Fibroblast of the aortic adventitia (primary cell): ENCODE results near the gene EPHB1. TPM values are rescaled to one million over a fixed set of nuclear protein-coding genes. Genes with fewer than 3 reads are reported as not detected.
A peak's percentile ranks its signal among the peaks of the same experiment; 100 is the strongest.

Experiments
- DNase-seq: peaks from one replicate; pipeline ENCODE4 v3.0.0-alpha.2; 2010; ENCODE audit warnings: low read depth
- H3K4me3 ChIP-seq: 2 replicates; pipeline ENCODE4 v1.5.1; 2011; ENCODE audit warnings: low read depth, mild to moderate bottlenecking, control low read depth, low read length, moderate library complexity
- total RNA-seq: library from RNA; depleted of rRNA; stranded (reverse); fragments of >200 nt; gene quantifications from 2 replicates; pipeline ENCODE4 v1.2.3, GENCODE V29; 2012; ENCODE audit warnings: low replicate concordance
- TF ChIP-seq, protein P1 (sequence below): IDR thresholded peaks from 2 replicates; pipeline ENCODE4 v1.5.1; 2011; ENCODE audit warnings: mild to moderate bottlenecking, low read length, control low read depth, inconsistent platforms; ENCODE audit not compliant: insufficient read depth

Gene EPHB1
- total RNA-seq, 1 donor: 1.2 TPM

DNA sequence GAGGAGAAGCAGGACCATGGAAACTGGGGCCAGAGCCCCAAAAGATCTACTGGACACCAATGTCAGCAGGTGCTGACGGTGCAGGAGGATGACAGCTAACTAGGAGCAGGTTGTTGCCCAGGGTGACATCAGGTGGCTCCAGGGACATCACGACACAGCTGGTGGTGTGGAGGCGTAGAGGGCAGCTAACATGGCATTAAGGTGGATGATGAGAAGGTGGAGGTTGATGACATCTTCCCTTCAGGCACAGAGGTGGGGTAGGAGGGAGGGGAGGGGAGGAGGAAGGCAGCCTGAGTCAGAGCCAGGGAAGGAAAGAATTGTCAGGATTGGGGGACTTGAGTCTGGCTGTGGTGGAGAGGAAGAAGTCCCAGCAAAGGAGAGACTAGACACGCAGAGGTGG is 1.5 kb upstream of the EPHB1 start:
- DNase-seq: no peak
- TF ChIP-seq, protein P1, sequence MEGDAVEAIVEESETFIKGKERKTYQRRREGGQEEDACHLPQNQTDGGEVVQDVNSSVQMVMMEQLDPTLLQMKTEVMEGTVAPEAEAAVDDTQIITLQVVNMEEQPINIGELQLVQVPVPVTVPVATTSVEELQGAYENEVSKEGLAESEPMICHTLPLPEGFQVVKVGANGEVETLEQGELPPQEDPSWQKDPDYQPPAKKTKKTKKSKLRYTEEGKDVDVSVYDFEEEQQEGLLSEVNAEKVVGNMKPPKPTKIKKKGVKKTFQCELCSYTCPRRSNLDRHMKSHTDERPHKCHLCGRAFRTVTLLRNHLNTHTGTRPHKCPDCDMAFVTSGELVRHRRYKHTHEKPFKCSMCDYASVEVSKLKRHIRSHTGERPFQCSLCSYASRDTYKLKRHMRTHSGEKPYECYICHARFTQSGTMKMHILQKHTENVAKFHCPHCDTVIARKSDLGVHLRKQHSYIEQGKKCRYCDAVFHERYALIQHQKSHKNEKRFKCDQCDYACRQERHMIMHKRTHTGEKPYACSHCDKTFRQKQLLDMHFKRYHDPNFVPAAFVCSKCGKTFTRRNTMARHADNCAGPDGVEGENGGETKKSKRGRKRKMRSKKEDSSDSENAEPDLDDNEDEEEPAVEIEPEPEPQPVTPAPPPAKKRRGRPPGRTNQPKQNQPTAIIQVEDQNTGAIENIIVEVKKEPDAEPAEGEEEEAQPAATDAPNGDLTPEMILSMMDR: no peak
- H3K4me3 ChIP-seq: no peak overlapping the region

DNA sequence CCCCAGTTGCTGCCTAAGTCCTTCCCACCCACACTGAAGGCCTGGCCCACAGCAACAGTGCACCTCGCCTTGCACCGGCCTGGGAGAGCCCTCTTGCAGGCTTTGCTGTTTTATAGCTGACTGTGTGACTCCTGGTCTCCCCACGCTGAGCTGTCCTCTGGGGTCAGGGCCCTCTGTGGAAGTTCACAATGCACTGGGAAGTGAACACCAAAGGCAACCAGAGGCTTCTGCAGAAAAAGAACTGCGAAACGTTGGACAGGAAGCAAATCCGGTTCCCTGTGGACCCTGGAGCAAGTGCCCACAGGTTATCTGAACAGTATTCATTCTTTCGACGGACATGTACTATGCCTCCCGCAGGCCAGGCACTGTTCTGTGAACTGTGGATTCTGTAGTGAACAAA is 737 bp upstream of the EPHB1 start:
- TF ChIP-seq, protein P1: no peak
- no peak for DNase-seq
- H3K4me3 ChIP-seq: no peak overlapping the region

DNA sequence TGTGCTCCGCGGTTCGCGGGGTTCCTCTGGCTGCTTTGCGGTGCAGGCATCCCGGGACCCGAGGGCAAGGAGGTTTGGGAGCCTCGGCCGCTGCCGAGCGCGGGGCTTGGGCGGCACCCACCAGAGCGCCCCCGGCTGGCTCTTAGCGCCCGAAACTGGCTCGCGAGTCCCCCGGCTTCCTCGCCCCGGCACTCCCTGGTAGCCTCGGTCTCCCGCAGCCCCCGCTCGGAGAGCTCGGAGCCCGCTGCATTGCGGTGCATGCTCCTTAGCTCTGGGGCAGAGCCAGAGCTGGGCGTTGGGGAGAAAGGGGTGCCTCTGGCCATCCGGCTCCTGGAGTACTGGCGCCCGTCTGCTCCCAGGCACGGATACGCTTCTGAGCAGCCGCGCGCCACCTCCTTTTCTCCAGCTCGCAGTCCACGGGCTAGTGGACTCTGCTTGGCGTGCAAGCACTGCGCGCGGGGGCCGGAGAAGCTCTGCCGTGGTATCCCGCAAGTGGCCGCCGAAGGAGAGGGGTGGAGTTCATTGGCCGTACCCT is 753 bp downstream of the EPHB1 start:
- peak overlapping the region; percentile 71 for H3K4me3 ChIP-seq
- DNase-seq: peak; percentile 45
- TF ChIP-seq, protein P1: no peak

DNA sequence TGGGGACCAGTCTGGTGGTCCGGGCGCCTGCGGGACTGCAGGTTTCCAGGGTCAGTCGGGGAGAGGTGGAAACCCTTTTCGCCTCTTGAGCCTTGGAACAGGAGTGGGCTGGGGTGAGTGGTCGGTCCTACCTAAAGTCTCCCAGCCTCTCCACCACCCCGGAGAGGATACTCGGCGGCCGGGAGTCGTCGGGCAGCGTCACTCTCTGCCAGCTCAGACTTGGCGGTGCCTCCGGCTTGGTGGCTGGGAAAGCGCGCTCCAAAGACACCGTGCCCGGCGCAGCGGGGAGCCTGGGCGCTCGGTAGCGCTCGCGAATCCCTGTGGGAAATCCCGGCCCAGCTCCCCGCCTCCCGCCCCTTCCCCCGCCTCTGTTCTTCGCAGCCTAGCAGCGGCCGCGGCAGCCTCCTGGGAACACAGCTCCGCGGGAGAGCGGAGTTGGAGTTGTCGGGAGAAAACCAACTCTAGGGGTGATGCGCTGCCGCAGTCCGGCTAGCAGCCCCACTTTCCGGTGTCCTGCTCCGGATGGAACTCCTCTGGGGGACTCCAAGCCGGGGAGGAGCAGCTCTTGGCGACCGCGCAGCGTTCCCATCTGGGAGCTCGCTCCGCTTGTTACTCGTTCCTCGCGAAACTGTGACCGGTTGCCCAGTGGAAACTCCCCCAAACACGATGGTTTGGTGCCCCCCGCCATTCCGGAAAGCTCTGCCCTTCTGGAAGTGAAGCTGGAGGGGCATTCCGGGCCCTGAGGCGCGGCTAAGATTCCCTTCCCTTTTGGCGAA is 1.4 kb downstream of the EPHB1 start:
- H3K4me3 ChIP-seq: peak overlapping the region; percentile 71
- DNase-seq: peak; percentile 24
- TF ChIP-seq, protein P1: no peak

DNA sequence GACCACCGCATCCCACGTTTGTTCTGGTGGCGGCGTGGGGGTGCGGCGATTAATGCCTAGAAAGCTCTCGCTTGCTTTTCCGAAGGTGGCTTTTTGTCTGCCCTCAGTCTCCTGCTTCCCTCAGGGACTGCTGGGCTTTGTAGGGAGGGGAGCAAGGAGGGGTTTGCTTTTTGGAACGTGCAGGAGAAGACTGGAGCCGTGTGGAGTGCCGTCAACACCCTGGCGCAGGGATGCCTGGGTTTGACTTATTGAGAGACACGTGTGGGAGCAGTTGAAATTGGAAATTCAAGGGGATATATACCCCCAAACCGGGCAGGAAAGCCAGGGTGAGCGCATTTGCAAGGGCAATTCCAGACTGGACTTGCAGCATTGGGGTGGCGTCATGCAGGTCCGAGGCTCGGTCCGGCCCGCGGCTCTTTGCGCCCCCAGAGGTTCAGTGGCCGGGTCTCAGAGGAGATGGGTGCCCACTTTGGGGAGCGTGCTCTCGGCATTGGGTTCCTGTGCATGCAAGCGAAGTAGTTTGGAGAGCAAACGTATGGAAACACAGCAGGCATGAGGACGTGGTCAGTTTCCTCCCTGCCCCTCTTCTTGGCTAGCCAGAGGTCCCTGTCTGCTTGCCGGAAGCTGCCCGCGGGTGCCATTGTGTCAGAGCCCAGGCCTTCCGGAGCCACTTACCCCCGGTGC is 2.1 kb downstream of the EPHB1 start:
- TF ChIP-seq, protein P1: no peak
- peak; percentile 5 for DNase-seq
- H3K4me3 ChIP-seq: peak overlapping the region; percentile 71

DNA sequence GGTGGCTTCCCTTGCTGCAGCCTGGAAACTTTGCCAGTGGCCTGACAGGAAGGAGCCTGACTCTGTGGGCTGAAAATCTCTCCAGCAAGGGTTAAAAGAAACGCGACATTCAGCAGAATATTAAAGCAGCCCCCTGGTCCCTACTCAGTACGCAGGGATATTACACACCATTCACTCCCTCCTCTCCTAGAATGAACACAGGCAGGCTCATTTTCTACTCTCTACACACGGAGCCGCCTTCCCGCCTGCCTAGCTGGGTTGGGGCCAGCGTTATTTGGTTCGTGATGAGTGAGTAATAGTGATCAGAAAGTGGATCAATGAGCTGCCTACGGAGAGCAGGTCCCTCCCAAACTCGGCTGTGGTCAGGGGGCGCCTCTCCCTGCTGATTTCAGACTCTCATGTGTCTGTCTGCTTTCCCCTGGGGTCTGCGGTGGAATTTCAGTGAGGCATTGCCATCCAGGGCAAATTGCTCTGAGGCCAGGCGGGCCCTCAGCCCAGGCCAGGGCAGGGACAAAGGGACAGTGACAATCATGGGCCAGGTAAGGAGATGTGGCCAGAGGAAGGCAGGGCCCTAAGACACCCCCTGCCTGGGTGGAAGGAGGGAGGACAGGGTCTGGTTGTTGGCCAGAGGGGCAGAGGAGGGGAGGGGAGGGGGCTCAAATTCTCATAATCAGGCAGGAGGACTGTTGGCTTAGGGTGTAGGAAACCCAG is 2.8 kb downstream of the EPHB1 start:
- no peak overlapping the region for H3K4me3 ChIP-seq
- DNase-seq: no peak
- TF ChIP-seq, protein P1: no peak
